ENCODE data around the gene SUCO. TPM values are rescaled to one million over a fixed set of nuclear protein-coding genes. Genes with fewer than 3 reads are reported as not detected.

The SUCO gene
- total and polyA plus RNA-seq, 2 experiments from 2014 or later, result 18.0 to 49.8 TPM

DNA sequence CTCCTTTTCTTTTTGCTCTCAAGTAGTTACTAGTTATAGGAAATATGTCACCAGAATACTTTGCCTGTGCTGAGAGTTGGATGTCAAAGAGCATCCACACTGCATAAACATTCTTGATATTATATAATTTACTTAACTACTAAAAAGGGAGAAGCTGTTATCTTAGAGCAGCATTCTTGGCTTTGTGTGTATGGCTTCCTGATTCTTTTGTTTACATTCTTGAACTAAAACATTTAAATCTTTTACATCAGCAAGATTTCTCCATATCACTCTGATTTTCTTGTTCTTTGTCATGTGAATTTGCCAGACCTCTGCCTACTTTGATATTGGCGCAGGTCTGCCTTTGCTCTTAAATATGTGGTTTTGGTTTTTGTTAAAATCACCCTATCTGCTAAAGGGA is 48.8 kb downstream of the SUCO start (continued):
- TF ChIP-seq, protein P1, sequence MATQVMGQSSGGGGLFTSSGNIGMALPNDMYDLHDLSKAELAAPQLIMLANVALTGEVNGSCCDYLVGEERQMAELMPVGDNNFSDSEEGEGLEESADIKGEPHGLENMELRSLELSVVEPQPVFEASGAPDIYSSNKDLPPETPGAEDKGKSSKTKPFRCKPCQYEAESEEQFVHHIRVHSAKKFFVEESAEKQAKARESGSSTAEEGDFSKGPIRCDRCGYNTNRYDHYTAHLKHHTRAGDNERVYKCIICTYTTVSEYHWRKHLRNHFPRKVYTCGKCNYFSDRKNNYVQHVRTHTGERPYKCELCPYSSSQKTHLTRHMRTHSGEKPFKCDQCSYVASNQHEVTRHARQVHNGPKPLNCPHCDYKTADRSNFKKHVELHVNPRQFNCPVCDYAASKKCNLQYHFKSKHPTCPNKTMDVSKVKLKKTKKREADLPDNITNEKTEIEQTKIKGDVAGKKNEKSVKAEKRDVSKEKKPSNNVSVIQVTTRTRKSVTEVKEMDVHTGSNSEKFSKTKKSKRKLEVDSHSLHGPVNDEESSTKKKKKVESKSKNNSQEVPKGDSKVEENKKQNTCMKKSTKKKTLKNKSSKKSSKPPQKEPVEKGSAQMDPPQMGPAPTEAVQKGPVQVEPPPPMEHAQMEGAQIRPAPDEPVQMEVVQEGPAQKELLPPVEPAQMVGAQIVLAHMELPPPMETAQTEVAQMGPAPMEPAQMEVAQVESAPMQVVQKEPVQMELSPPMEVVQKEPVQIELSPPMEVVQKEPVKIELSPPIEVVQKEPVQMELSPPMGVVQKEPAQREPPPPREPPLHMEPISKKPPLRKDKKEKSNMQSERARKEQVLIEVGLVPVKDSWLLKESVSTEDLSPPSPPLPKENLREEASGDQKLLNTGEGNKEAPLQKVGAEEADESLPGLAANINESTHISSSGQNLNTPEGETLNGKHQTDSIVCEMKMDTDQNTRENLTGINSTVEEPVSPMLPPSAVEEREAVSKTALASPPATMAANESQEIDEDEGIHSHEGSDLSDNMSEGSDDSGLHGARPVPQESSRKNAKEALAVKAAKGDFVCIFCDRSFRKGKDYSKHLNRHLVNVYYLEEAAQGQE (IDR thresholded peaks at IDR 0.05; ENCODE audit: unreplicated experiment), result no peak

DNA sequence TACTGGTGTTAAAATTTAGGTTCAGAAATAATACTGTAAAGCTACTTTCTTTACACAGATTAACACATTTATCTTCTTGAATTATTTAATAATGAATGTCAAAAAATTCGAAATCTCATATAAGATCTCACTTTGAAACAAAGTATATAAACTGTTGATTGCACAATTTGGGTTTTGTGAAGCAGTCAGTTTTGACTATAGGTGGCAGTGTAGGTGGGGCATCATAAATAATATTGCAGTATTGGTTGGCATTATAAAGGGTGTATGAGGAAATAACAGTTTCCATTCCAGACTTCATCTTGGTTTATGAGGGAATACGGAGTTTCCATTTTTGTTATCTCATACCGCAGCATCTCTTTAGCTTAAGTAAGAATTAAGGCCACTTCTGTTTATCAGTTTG is 49.9 kb downstream of the SUCO start:
- Mint-ChIP-seq H3K4me1 (peaks cover 29% of the 10 kb centered on the region), H3K36me3 (ENCODE audit: low read depth) (peaks cover 29% of the 10 kb centered on the region; the same call in 2 of the 3 replicates), H3K9me3 (no peaks in the 10 kb centered on the region), H3K27ac (no peak overlapping the region), H3K4me3 (no peak overlapping the region), H3K27me3 (ENCODE audit: insufficient read depth, low read depth, poor library complexity) (no peaks in the 10 kb centered on the region)
- Histone ChIP-seq H3K4me3 (no peak overlapping the region), H3K36me3 (ENCODE audit: insufficient read depth) (peaks cover 6% of the 10 kb centered on the region; the same call in 1 of the 2 replicates), H3K27ac (ENCODE audit: low read depth) (peak overlapping the region; percentile 55; the same call in 1 of the 2 replicates), H3F3A (replicated peaks; ENCODE audit: low read depth) (no peaks in the 10 kb centered on the region), H3K4me2 (no peak overlapping the region), H3K27me3 (ENCODE audit: insufficient read depth) (no peaks in the 10 kb centered on the region), H3K4me1 (ENCODE audit: insufficient read depth) (peaks cover 33% of the 10 kb centered on the region), H4K20me1 (replicated peaks; ENCODE audit: insufficient read depth) (no peaks in the 10 kb centered on the region), H3K79me2 (replicated peaks; ENCODE audit: insufficient read depth) (no peaks in the 10 kb centered on the region), H3K9me2 (ENCODE audit: insufficient read depth) (no peaks in the 10 kb centered on the region), H2AFZ (no peak overlapping the region)
- ATAC-seq, result no peak
- DNase-seq (ENCODE audit: low spot score), result no peak
- TF ChIP-seq STAT1 (IDR thresholded peaks at IDR 0.05; ENCODE audit: unreplicated experiment) (no peak), JUNB (IDR thresholded peaks at IDR 0.05; ENCODE audit: unreplicated experiment) (no peak), NANOG (IDR thresholded peaks at IDR 0.05; ENCODE audit: borderline replicate concordance) (no peak), ZNF114 (CRISPR knock-in tag; IDR thresholded peaks at IDR 0.05) (no peak), POLR2AphosphoS5 (IDR thresholded peaks at IDR 0.05; ENCODE audit: low read depth) (no peak), ZNF331 (CRISPR knock-in tag; IDR thresholded peaks at IDR 0.05; ENCODE audit: low read depth) (no peak), CREB1 (CRISPR knock-in tag; IDR thresholded peaks at IDR 0.05; ENCODE audit: low read depth) (no peak)
- TF ChIP-seq, protein P2, sequence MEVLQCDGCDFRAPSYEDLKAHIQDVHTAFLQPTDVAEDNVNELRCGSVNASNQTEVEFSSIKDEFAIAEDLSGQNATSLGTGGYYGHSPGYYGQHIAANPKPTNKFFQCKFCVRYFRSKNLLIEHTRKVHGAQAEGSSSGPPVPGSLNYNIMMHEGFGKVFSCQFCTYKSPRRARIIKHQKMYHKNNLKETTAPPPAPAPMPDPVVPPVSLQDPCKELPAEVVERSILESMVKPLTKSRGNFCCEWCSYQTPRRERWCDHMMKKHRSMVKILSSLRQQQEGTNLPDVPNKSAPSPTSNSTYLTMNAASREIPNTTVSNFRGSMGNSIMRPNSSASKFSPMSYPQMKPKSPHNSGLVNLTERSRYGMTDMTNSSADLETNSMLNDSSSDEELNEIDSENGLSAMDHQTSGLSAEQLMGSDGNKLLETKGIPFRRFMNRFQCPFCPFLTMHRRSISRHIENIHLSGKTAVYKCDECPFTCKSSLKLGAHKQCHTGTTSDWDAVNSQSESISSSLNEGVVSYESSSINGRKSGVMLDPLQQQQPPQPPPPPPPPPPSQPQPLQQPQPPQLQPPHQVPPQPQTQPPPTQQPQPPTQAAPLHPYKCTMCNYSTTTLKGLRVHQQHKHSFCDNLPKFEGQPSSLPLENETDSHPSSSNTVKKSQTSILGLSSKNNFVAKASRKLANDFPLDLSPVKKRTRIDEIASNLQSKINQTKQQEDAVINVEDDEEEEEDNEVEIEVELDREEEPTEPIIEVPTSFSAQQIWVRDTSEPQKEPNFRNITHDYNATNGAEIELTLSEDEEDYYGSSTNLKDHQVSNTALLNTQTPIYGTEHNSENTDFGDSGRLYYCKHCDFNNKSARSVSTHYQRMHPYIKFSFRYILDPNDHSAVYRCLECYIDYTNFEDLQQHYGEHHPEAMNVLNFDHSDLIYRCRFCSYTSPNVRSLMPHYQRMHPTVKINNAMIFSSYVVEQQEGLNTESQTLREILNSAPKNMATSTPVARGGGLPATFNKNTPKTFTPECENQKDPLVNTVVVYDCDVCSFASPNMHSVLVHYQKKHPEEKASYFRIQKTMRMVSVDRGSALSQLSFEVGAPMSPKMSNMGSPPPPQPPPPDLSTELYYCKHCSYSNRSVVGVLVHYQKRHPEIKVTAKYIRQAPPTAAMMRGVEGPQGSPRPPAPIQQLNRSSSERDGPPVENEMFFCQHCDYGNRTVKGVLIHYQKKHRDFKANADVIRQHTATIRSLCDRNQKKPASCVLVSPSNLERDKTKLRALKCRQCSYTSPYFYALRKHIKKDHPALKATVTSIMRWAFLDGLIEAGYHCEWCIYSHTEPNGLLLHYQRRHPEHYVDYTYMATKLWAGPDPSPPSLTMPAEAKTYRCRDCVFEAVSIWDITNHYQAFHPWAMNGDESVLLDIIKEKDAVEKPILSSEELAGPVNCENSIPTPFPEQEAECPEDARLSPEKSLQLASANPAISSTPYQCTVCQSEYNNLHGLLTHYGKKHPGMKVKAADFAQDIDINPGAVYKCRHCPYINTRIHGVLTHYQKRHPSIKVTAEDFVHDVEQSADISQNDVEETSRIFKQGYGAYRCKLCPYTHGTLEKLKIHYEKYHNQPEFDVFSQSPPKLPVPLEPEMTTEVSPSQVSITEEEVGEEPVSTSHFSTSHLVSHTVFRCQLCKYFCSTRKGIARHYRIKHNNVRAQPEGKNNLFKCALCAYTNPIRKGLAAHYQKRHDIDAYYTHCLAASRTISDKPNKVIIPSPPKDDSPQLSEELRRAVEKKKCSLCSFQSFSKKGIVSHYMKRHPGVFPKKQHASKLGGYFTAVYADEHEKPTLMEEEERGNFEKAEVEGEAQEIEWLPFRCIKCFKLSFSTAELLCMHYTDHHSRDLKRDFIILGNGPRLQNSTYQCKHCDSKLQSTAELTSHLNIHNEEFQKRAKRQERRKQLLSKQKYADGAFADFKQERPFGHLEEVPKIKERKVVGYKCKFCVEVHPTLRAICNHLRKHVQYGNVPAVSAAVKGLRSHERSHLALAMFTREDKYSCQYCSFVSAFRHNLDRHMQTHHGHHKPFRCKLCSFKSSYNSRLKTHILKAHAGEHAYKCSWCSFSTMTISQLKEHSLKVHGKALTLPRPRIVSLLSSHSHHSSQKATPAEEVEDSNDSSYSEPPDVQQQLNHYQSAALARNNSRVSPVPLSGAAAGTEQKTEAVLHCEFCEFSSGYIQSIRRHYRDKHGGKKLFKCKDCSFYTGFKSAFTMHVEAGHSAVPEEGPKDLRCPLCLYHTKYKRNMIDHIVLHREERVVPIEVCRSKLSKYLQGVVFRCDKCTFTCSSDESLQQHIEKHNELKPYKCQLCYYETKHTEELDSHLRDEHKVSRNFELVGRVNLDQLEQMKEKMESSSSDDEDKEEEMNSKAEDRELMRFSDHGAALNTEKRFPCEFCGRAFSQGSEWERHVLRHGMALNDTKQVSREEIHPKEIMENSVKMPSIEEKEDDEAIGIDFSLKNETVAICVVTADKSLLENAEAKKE (CRISPR knock-in tag; IDR thresholded peaks at IDR 0.05), result no peak
- TF ChIP-seq, protein P3, sequence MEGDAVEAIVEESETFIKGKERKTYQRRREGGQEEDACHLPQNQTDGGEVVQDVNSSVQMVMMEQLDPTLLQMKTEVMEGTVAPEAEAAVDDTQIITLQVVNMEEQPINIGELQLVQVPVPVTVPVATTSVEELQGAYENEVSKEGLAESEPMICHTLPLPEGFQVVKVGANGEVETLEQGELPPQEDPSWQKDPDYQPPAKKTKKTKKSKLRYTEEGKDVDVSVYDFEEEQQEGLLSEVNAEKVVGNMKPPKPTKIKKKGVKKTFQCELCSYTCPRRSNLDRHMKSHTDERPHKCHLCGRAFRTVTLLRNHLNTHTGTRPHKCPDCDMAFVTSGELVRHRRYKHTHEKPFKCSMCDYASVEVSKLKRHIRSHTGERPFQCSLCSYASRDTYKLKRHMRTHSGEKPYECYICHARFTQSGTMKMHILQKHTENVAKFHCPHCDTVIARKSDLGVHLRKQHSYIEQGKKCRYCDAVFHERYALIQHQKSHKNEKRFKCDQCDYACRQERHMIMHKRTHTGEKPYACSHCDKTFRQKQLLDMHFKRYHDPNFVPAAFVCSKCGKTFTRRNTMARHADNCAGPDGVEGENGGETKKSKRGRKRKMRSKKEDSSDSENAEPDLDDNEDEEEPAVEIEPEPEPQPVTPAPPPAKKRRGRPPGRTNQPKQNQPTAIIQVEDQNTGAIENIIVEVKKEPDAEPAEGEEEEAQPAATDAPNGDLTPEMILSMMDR (conservative IDR thresholded peaks at IDR 0.05; ENCODE audit: low read depth in 2 of 2), result no peak; a peak in 1 of 4 replicates
- TF ChIP-seq, protein P4, sequence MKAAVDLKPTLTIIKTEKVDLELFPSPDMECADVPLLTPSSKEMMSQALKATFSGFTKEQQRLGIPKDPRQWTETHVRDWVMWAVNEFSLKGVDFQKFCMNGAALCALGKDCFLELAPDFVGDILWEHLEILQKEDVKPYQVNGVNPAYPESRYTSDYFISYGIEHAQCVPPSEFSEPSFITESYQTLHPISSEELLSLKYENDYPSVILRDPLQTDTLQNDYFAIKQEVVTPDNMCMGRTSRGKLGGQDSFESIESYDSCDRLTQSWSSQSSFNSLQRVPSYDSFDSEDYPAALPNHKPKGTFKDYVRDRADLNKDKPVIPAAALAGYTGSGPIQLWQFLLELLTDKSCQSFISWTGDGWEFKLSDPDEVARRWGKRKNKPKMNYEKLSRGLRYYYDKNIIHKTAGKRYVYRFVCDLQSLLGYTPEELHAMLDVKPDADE (IDR thresholded peaks at IDR 0.05), result no peak
